Activated naive CD4-positive, alpha-beta T cell treated with anti-CD3 and anti-CD28 coated beads, Interleukin-2, amount 50 U/mL, for 72 hours (primary cell): Measurements from ENCODE around the gene HYAL3. TPM values are rescaled to one million over a fixed set of nuclear protein-coding genes. Genes with fewer than 3 reads are reported as not detected.
"Not testable (repeated sequence)": the region's sequence is repeated elsewhere in the genome, so short reads cannot be mapped to it uniquely, and the experiment has no call there.

ENCODE experiments used
- ATAC-seq, 2 donors: fragments of 150-1000 bp; cut with Tn5 transposase; 2 replicates each; pipeline ENCODE4 v1.10.0; 2021; ENCODE audit warnings: mild to moderate bottlenecking in 2 of 2, moderate library complexity in 2 of 2
- DNase-seq, 2 donors: peaks; one replicate each; pipeline ENCODE4 v3.0.0; 2021 to 2022; ENCODE audit warnings: low spot score in 2 of 2
- H3K27ac Mint-ChIP-seq, 2 donors: one replicate each; pipeline ENCODE4 v1.8.0; 2022; ENCODE audit warnings: mild to moderate bottlenecking in 2 of 2, mixed read lengths in 2 of 2
- H3K36me3 Mint-ChIP-seq, 2 donors: one replicate each; pipeline ENCODE4 v1.8.0; 2022; ENCODE audit warnings: mixed read lengths in 2 of 2
- H3K9me3 Mint-ChIP-seq, 2 donors: one replicate each; pipeline ENCODE4 v1.8.0; 2022; ENCODE audit warnings: mixed read lengths in 2 of 2
- total RNA-seq, 2 donors: library from RNA; stranded (reverse); gene quantifications; one replicate each; pipeline ENCODE4 v1.2.3, GENCODE V29; 2022

The HYAL3 gene
- total RNA-seq, 2 donors from 2014 or later = 4.3 to 6.6 TPM

DNA sequence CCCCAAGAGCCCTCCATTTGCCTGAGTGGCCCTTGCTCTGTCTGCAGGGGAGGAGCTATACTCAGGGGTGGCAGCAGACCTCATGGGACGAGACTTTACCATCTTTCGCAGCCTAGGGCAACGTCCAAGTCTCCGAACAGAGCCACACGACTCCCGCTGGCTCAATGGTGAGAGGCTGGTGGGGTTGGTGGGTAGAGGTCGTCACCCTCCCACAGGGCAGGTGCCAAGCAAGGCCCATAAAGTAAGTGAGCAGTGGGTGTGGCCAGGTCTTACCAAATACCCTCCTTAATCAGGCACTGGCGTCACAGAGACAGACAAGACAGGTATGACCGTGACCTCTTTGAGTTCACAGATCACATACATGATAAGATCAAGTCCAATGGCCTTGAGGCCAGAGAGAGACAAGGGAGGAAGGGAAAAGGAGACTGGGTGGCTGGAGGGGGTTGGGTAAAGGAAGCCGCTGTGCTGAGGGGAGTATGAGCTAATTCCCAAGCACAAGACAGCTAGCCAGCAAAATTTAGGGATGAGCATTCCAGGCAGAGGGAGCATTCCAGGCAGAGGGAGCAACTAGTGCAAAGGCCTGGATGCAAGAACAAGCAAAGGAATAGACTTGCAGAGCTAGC, 27.8 kb downstream of the HYAL3 start:
- DNase-seq = no peak
- H3K27ac Mint-ChIP-seq = no peak overlapping the region

DNA sequence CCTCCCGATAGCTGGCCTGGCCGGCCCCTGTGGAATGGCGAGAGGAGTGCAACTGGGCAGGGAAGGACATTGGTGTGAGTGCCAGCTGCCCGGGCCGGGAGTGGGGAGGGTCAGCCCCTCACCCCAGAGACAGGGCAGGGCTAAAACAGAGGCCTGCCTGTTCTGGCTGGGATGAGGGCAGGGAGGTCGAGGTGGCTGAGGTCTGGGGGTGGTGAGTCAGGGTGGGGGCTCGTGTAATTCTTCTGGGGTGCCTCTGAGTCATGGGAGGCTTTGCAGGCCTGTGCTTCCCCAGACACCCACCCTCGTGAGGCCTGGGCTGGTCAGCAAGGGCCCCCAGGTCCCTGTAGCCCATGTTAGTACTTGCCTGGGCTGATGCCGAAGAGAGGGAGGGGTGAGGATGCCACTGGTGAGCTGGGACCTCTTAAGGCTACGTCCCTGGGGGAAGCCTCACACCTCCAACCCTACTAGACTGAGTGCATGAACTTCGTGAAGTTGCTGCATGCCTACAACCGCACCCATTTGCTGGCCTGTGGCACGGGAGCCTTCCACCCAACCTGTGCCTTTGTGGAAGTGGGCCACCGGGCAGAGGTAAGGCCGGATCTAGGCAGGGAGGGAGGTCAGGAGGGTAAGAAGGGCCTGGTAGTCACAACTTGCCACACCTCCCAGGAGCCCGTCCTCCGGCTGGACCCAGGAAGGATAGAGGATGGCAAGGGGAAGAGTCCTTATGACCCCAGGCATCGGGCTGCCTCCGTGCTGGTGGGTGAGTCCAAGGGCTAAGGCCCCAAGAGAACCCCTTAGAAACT, 28.6 kb downstream of the HYAL3 start:
- DNase-seq = no peak
- no peaks in the 10 kb centered on the region for H3K36me3 Mint-ChIP-seq
- H3K27ac Mint-ChIP-seq = no peak overlapping the region
- no peaks in the 10 kb centered on the region for H3K9me3 Mint-ChIP-seq
- no peak for ATAC-seq

More for the DNA sequence above, 27.8 kb downstream of the HYAL3 start:
- ATAC-seq = no peak
- no peaks in the 10 kb centered on the region for H3K9me3 Mint-ChIP-seq
- H3K36me3 Mint-ChIP-seq = no peaks in the 10 kb centered on the region

DNA sequence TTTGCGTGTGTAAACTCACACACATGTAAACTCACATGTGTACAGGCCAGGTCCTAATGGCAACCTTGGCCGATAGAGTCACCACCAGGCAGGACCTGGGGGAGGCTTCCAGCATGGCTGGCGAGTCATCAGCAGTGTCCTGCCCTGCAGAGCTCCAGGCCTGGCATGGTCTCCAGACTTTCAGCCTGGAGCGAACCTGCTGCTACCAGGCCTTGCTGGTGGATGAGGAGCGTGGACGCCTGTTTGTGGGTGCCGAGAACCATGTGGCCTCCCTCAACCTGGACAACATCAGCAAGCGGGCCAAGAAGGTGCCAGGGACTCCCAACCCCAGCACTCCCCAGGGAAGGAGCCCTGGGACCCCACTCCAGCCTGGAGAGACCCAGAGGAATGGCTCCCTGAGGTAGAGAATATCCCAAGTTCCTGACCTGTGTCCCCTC, 29.2 kb downstream of the HYAL3 start:
- H3K9me3 Mint-ChIP-seq = no peaks in the 10 kb centered on the region
- DNase-seq (no peak), ATAC-seq (no peak)
- H3K36me3 Mint-ChIP-seq = no peaks in the 10 kb centered on the region
- H3K27ac Mint-ChIP-seq = no peak overlapping the region

DNA sequence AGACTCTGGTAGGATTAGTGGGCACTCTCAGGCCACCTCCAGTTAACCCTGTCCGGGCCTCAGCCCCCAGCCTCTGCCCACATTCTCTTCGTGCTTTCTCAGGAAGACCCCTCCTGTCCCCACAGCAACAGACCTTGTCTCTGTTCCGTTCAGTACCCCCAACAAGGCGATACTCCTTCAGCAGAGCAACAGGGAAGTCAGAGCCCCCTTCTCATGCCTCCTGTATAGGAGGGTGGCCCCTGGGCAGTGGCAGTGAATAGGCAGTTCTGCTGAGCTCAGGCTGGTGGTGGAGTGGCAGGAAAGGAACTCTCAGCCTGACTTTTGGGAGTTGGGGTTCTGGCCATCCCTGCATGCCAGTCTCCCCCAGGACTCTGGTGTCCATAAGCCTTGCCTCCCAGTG, 29.7 kb downstream of the HYAL3 start:
- DNase-seq (no peak), ATAC-seq (no peak)
- no peaks in the 10 kb centered on the region for H3K9me3 Mint-ChIP-seq
- no peaks in the 10 kb centered on the region for H3K36me3 Mint-ChIP-seq
- H3K27ac Mint-ChIP-seq = no peak overlapping the region

DNA sequence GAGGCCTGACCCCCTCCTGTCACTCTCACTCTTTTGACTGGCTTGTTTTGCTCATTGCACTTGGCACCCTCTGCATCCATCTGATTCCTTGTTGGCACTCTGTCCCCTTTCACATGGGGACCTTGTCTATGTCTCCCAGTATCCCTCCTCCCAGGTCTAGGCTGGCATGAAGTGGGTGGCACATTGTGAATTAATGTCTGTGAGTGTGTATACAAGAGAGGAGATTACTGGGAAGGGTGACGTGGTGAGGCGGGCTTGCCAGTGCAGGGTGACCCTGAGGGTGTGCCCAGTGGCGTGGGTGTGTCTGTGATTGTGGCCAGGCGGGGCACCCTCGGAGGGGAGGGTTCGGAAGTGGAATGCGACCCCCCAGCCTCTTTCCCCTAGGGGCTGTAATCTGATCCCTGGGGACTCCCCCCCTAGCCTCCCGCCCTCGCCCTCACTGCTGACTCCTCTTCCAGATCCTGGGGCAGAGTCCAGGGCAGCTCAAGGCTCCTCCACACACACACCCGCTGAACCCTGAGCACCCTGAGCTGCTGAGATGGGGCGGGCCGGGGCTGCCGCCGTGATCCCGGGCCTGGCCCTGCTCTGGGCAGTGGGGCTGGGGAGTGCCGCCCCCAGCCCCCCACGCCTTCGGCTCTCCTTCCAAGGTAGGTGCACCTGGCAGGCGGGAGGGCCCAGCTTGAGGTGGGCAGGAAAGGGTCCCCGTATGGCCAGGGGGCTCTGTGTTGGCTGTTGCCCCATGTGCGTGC, 30.3 kb downstream of the HYAL3 start, which contains the start of gene SEMA3B:
TSS of gene SEMA3B (plus strand) at position 445 of the 749 bp plus-strand sequence. CDS start at position 539, 94 bp downstream.
- Mint-ChIP-seq H3K27ac (no peak within 1 kb of the TSS), H3K36me3 (no peaks in the 10 kb centered on the region), H3K9me3 (no peaks in the 10 kb centered on the region)
- ATAC-seq (no peak), DNase-seq (no peak)

DNA sequence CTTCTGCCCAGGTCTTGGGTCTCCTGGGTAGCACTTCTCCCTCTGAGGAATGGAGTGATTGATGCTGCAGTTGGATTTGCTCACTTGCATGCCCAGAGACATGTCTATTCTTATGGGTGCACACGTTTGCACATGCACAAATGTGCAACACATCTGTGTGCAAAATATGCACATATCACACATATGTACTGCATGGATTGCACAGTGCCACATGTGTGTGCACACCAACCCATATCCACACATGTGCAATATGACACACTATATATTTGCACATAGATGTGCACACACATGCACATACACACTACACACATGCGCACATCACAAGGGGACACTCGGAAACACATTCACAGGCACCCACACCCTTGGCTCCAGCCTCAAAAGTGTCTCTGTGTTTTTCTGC, 30.9 kb downstream of the HYAL3 start:
- Mint-ChIP-seq H3K9me3 (no peaks in the 10 kb centered on the region), H3K36me3 (no peaks in the 10 kb centered on the region), H3K27ac (no peak overlapping the region)
- DNase-seq = no peak
- no peak for ATAC-seq

DNA sequence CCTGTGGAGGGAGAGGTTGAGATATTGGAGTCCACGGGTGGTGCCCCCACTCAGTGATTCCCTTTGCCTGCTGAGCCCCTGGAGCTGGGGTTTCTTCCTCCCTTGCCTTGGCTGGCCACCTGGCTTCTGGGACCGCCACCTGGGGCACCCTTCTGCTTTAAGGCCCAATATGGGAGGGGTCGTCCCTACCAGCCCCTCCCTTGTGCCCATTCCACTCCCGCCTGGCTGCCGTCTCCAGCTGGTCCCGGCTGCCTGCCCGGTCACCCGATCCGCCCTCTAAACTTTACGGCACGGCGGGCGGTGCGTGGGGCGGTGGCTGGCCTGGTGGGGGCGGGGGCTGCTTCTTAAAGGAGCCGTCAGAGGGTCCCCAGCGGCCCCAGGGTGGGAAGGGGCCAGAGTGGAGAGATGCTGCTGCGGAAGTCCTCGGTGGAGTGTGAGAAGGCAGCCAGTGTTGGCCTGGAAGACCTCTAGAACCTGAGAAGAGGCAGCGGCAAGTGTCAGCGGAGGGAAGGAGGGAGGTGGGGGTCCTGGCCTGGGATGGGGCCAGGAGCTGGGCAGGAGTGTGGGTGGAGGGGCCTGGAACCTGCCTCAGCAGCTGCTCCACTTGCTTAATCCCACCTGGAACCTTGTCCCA, 31.8 kb downstream of the HYAL3 start:
- Mint-ChIP-seq H3K36me3 (no peaks in the 10 kb centered on the region), H3K27ac (no peak overlapping the region), H3K9me3 (no peaks in the 10 kb centered on the region)
- ATAC-seq = no peak
- no peak for DNase-seq

DNA sequence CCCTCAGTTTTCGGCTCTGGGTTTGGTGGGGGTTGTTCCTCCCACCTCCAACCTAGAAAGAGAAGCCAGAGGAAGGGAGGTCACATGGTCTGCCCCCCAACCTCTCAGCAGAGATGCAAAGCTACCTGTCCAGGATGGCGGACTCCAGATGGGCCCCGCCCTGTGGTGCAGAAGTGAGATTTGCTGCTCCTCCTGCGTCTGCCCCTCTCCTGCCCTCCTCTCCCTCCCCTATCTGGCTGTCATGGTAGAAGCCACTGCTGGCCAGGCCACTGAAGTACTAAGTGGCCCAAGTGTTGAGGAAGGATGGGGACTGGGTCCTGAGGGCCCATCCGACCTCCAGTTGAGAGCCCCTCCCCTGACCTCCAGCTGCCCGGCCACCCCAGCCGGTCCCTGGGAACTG, 32.4 kb downstream of the HYAL3 start:
- no peak for DNase-seq
- ATAC-seq = no peak
- Mint-ChIP-seq H3K9me3 (no peaks in the 10 kb centered on the region), H3K27ac (no peak overlapping the region), H3K36me3 (no peaks in the 10 kb centered on the region)

DNA sequence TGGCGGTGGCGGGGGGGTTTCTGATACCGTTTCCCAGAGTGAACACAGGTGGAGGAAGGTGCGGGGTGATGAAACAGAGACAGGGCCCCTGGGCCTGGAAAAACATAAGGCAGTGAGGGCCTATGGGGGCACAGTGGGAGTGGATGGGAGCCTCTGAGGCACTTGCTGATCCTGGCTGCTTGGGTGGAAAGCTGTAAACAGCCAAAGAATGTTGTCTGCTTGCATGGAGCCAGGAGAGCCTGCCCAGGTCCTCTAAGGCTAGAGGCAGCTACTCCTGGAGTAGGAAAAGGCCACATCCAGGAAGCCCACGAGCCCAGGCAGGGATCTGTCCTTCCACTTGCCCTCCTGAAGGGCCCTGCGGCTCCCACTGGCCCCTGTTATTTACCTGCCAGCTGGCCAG, 33.2 kb downstream of the HYAL3 start:
- ATAC-seq (no peak), DNase-seq (no peak)
- Mint-ChIP-seq H3K27ac (no peak overlapping the region), H3K9me3 (no peaks in the 10 kb centered on the region), H3K36me3 (no peaks in the 10 kb centered on the region)

DNA sequence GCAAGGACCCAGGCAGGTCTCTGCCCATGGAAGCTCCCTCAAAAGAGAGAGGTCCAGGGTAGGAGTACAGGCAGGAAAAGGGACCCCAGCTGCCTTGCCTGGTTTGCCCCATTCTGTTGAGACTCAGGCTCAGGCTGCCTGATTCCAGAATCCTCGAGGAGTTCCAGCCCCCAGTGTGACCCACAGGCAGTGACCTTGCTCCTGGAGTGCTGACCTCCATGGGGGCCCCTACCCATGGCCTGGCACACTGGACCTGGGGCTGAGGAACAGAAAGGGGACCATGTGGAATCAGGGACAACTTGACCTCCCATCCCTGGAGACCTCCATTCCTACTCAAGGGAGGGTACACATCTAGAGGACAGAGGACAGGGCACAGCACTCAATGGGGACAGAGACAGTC, 33.6 kb downstream of the HYAL3 start:
- Mint-ChIP-seq H3K9me3 (no peaks in the 10 kb centered on the region), H3K36me3 (no peaks in the 10 kb centered on the region), H3K27ac (peak overlapping the region in 1 of 2 donors; percentile 11)
- DNase-seq (no peak), ATAC-seq (no peak)

DNA sequence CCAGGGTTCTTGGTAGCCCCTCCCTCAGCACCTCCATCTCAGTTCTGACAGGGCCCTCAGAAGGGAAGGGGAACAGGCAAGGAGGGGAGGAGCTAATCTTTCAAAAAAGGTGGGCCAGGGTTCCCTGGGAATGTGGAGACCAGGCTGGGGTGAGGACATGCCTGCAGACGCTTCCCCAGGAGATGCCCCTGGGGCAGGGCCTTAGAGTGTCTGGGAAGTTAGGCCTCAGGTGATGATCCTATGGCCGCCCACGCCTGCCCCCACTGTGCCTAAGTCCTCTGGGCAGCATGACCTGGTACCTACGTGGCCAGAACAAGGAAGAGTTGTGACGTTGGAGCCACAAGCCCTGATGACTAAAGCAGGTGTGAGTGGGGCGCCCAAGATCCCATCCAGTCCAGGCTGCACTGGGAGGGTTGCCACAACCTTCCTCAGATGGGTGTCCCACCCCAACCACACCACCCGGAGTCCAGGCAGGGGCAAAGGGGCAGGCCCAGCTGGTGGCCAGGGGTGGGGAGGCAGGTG, 34.2 kb downstream of the HYAL3 start:
- ATAC-seq (no peak), DNase-seq (no peak)
- H3K36me3 Mint-ChIP-seq = no peaks in the 10 kb centered on the region
- no peak overlapping the region for H3K27ac Mint-ChIP-seq
- no peaks in the 10 kb centered on the region for H3K9me3 Mint-ChIP-seq

DNA sequence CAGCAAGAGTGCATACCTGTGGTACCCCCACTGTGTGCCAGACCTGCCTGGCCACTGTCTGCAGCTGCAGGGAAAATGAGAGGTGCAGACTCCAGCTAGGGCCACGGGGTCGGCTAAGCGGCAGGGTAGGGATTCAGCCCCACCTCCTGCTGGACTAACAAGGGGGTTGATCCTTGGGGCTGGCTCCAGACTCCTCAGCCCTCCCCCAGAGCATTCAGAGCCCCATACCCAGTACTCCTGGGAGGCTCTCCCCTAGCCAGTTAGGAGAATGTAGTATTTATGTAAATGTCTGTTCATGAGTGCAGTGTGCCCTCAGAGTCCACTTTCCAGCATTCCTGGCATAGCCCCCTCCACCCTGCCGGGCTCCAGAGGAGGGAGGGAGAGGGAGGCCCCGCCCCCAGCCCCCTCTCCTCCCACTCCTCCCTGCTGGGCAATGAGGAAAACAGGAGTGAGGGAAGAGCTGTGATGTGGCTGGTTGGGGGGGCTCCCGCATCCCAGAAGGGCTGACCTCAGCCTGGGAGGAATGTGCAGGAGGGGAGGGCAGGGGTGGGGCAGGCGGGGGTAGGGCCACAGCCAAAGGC, 34.7 kb downstream of the HYAL3 start:
- DNase-seq = no peak
- no peak overlapping the region for H3K27ac Mint-ChIP-seq
- no peaks in the 10 kb centered on the region for H3K9me3 Mint-ChIP-seq
- no peaks in the 10 kb centered on the region for H3K36me3 Mint-ChIP-seq
- ATAC-seq = no peak

DNA sequence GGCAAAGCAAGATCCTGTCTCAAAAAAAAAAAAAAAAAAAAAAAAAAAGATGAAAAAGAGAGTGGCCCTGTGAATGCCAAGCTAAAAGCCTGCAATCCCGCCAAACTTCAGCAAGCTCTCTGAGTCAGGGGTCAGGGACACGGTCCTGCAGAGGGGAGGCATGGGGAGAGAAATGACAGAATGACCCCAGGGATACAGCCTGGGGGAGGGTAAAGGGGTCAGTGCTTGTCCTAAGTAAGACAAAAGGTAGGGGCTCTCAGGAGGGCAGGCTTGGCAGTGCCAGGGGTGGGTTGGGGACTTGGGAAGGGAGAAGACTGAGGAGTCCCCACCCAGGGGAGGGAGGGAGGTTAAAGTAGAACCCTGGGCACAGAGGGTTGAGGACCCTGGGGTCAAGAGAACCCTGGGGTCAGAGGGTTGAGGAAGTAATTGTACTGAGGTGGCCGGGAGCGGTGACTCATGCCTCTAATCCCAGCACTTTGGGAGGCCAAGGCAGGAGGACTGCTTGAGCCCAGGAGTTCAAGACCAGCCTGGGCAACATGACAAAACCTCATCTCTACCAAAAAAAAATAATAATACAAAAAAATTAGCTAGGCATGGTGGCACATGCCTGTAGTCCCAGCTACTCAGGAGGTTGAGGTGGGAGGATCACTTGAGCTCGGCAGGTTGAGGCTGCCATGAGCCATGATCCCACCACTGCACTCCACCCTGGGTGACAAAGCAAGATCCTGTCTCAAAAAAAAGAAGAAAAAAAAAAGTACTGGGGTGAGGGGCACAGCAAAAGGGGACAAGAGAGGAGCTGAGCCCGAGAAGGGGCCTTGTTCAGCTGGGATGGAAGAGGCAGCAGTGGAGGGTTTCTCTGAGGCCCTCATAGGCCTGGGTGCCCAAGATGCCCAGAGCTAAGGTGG, 35.5 kb downstream of the HYAL3 start:
- ATAC-seq (no peak), DNase-seq (no peak)
- no peaks in the 10 kb centered on the region for H3K36me3 Mint-ChIP-seq
- no peaks in the 10 kb centered on the region for H3K9me3 Mint-ChIP-seq
- H3K27ac Mint-ChIP-seq = peak overlapping the region in 1 of 2 donors; percentile 14

DNA sequence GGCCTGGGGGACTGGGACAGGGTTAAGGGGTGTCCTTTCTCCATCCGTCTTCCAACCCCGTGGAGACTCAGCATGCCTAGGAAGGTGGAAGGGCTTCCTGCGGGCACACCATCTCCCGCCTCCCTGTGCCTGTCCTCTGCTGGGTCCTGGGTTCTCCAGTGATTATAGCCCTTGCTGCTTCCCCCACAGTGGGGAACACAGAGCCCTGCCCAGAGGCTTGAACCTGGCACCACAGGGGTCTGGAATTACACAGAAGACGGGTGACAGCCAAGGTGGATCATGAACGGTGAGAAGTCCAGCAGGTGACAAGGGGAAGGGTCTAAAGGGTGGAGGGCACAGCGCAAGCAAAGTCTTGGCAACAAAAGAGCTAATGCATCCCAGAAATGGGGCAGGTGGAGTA, 36.4 kb downstream of the HYAL3 start:
- Mint-ChIP-seq H3K36me3 (no peaks in the 10 kb centered on the region), H3K9me3 (no peaks in the 10 kb centered on the region), H3K27ac (peak overlapping the region; percentile 31 to 62)
- no peak for ATAC-seq
- DNase-seq = no peak

DNA sequence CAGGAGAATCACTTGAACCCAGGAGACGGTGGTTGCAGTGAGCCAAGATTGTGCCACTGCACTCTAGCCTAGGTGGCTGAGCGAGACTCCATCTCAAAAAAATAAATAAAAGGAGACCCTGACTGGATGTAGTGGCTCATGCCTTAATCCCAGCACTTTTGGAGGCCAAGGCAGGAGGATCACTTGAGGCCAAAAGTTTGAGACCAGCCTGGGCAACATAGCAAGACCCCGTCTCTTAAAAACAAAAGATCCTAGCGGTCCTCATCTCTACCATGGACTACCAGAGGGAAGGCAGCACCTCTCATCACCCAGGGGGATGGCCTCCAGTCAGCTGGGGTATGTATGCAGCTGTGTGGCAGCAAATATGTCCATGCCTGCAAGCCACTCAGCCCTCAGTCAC, 37.0 kb downstream of the HYAL3 start:
- H3K9me3 Mint-ChIP-seq, H3K36me3 Mint-ChIP-seq, DNase-seq, ATAC-seq: not testable (repeated sequence)
- peak overlapping the region; percentile 29 to 62 for H3K27ac Mint-ChIP-seq
